Hepatocyte (in vitro differentiated cells): ENCODE data around the gene DPP8. TPM values are rescaled to one million over a fixed set of nuclear protein-coding genes. Genes with fewer than 3 reads are reported as not detected.

Experiments
- DNase-seq: peaks from one replicate; pipeline ENCODE4 v3.0.0-alpha.2; 2016; ENCODE audit warnings: low spot score
- H2AFZ ChIP-seq: fragments of 200-600 bp; sonication (generic); 2 replicates; pipeline ENCODE4 v1.6.0; 2016; ENCODE audit warnings: antibody characterized with exemption, mild to moderate bottlenecking
- H3K27ac ChIP-seq: fragments of 200-600 bp; sonication (generic); 2 replicates; pipeline ENCODE4 v1.5.1; 2016; ENCODE audit warnings: mild to moderate bottlenecking
- H3K27me3 ChIP-seq: fragments of 200-600 bp; sonication (generic); 2 replicates; pipeline ENCODE4 v1.6.1; 2016
- H3K36me3 ChIP-seq: fragments of 200-600 bp; sonication (generic); replicated peaks from 2 replicates; pipeline ENCODE4 v1.5.1; 2016; ENCODE audit warnings: low read depth; ENCODE audit not compliant: insufficient read depth
- H3K4me1 ChIP-seq: fragments of 200-600 bp; sonication (generic); 2 replicates; pipeline ENCODE4 v1.5.1; 2016; ENCODE audit warnings: mild to moderate bottlenecking, moderate library complexity; ENCODE audit not compliant: insufficient read depth
- H3K4me2 ChIP-seq: fragments of 200-600 bp; sonication (generic); 2 replicates; pipeline ENCODE4 v1.6.0; 2016
- H3K4me3 ChIP-seq: fragments of 200-600 bp; sonication (generic); 2 replicates; pipeline ENCODE4 v1.5.1; 2016; ENCODE audit warnings: mild to moderate bottlenecking
- H3K79me2 ChIP-seq: fragments of 200-600 bp; sonication (generic); 2 replicates; pipeline ENCODE4 v1.6.0; 2017; ENCODE audit warnings: mild to moderate bottlenecking
- H3K9me2 ChIP-seq: fragments of 200-600 bp; sonication (generic); replicated peaks from 2 replicates; pipeline ENCODE4 v1.6.0; 2017; ENCODE audit warnings: mild to moderate bottlenecking; ENCODE audit not compliant: insufficient read depth
- H3K9me3 ChIP-seq: fragments of 200-600 bp; sonication (generic); 2 replicates; pipeline ENCODE4 v1.5.1; 2016; ENCODE audit warnings: low read depth, mild to moderate bottlenecking
- H4K20me1 ChIP-seq: fragments of 200-600 bp; sonication (generic); 2 replicates; pipeline ENCODE4 v1.6.0; 2016; ENCODE audit warnings: mild to moderate bottlenecking; ENCODE audit not compliant: insufficient read depth, poor library complexity, severe bottlenecking
- CTCF ChIP-seq: fragments of 200-600 bp; sonication (generic); IDR thresholded peaks from 2 replicates; pipeline ENCODE4 v1.5.1; 2016; ENCODE audit warnings: antibody characterized with exemption, mild to moderate bottlenecking; ENCODE audit not compliant: poor library complexity
- EZH2 ChIP-seq: fragments of 200-600 bp; sonication (generic); IDR thresholded peaks from 2 replicates; pipeline ENCODE4 v1.6.1; 2016; ENCODE audit warnings: antibody characterized with exemption, mild to moderate bottlenecking, borderline replicate concordance
- EZH2phosphoT487 ChIP-seq: fragments of 200-600 bp; sonication (generic); IDR thresholded peaks from one replicate; pipeline ENCODE4 v1.6.1; 2018; ENCODE audit warnings: antibody characterized with exemption, mild to moderate bottlenecking, low read depth, moderate library complexity; ENCODE audit not compliant: unreplicated experiment, severe bottlenecking
- WGBS: methylation state at CpG from one replicate; pipeline ENCODE4 v1.1.6; 2016; ENCODE audit warnings: low lambda C conversion rate; ENCODE audit errors: missing lambda C conversion rate; 5-methylcytosine and 5-hydroxymethylcytosine counted together
- polyA plus RNA-seq: library from polyadenylated mRNA; unstranded; fragments of >200 nt; fragmentation: Nextera tagmentation; extraction: Ambion mirVana; gene quantifications from 2 replicates; pipeline ENCODE4 v1.2.1, GENCODE V29; 2016
- total RNA-seq: library from RNA; depleted of rRNA; stranded (reverse); fragments of >200 nt; gene quantifications from 2 replicates; pipeline ENCODE4 v1.2.3, GENCODE V29; 2014

DPP8 gene
- total and polyA plus RNA-seq, 2 experiments from 2014 or later = 23.3 to 25.3 TPM

- Histone ChIP-seq H2AFZ (no peak overlapping the region), H4K20me1 (no peaks in the 10 kb centered on the region), H3K4me2 (no peak overlapping the region), H3K9me2 (no peaks in the 10 kb centered on the region), H3K27ac (no peak overlapping the region), H3K4me1 (no peaks in the 10 kb centered on the region), H3K36me3 (no peaks in the 10 kb centered on the region), H3K27me3 (no peaks in the 10 kb centered on the region), H3K79me2 (no peaks in the 10 kb centered on the region), H3K9me3 (no peaks in the 10 kb centered on the region), H3K4me3 (no peak overlapping the region)
- TF ChIP-seq EZH2phosphoT487 (no peak), EZH2 (no peak), CTCF (no peak)
- no peak for DNase-seq
- 95% methylated on average over 6 of the region's 6 CpGs for WGBS
These were observed 65.5 kb downstream of the DPP8 start for GRCh38 chr15:65451989-65452388.

GRCh38 chr15:65450556-65450955, 66.9 kb downstream of the DPP8 start:
- TF ChIP-seq EZH2 = no peak
- TF ChIP-seq CTCF = no peak
- TF ChIP-seq EZH2phosphoT487 = no peak
- Histone ChIP-seq H3K9me3 (no peaks in the 10 kb centered on the region), H2AFZ (no peak overlapping the region), H3K27ac (no peak overlapping the region), H3K4me2 (no peak overlapping the region), H3K36me3 (no peaks in the 10 kb centered on the region), H3K4me3 (no peak overlapping the region), H3K9me2 (no peaks in the 10 kb centered on the region), H3K79me2 (no peaks in the 10 kb centered on the region), H4K20me1 (no peaks in the 10 kb centered on the region), H3K27me3 (no peaks in the 10 kb centered on the region), H3K4me1 (no peaks in the 10 kb centered on the region)
- DNase-seq = no peak

GRCh38 chr15:65447145-65447544, 70.3 kb downstream of the DPP8 start:
- Histone ChIP-seq H3K9me2 (no peaks in the 10 kb centered on the region), H3K36me3 (no peaks in the 10 kb centered on the region), H3K27ac (no peak overlapping the region), H3K27me3 (no peaks in the 10 kb centered on the region), H4K20me1 (no peaks in the 10 kb centered on the region), H3K4me1 (no peaks in the 10 kb centered on the region), H2AFZ (no peak overlapping the region), H3K9me3 (no peaks in the 10 kb centered on the region), H3K79me2 (no peaks in the 10 kb centered on the region), H3K4me2 (no peak overlapping the region), H3K4me3 (no peak overlapping the region)
- TF ChIP-seq EZH2 = no peak
- TF ChIP-seq CTCF = no peak
- no peak for TF ChIP-seq EZH2phosphoT487
- WGBS = 96% methylated on average over 2 of the region's 2 CpGs
- no peak for DNase-seq

DNA sequence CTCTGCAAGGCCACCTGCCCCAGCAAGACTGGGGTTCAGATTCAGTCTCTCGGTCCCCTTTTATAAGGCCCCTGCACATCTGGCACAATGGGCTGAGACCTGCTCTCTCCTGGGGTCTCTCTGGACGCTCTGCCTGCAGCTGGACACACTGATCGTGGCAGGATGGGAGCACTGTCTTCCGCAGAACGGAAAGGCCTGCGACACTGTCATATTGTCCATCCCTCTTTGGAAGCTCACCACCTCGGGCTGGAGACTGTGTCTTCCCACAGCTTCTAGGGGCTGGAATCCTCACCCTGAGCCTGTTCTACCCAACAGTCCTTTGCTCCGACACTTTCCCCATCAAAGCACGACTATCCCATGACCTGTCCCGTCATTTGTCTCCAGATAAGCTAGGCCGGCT, 83.3 kb downstream of the DPP8 start:
- no peaks in the 10 kb centered on the region for H3K36me3 ChIP-seq
- no peaks in the 10 kb centered on the region for H3K9me2 ChIP-seq
- H4K20me1 ChIP-seq = no peaks in the 10 kb centered on the region
- WGBS = 87% methylated on average over 11 of the region's 11 CpGs
- no peaks in the 10 kb centered on the region for H3K4me1 ChIP-seq
- no peak overlapping the region for H3K27ac ChIP-seq
- H3K27me3 ChIP-seq = no peaks in the 10 kb centered on the region
- TF ChIP-seq EZH2 = no peak
- TF ChIP-seq EZH2phosphoT487 = no peak
- no peak for TF ChIP-seq CTCF
- no peak for DNase-seq
- no peak overlapping the region for H2AFZ ChIP-seq
- no peak overlapping the region for H3K4me3 ChIP-seq
- no peak overlapping the region for H3K4me2 ChIP-seq
- no peaks in the 10 kb centered on the region for H3K79me2 ChIP-seq
- no peaks in the 10 kb centered on the region for H3K9me3 ChIP-seq
